EH (cell line): ENCODE results near the gene ZBTB44.
"Not testable (repeated sequence)": the region's sequence is repeated elsewhere in the genome, so short reads cannot be mapped to it uniquely, and the experiment has no call there.

Experiments used
- DNase-seq: peaks from one replicate; pipeline ENCODE4 v3.0.0-alpha.2; 2015; ENCODE audit warnings: low read depth

ZBTB44 gene

GRCh38 chr11:130313383-130314183 lies 1.1 kb downstream of the ZBTB44 start:
- DNase-seq: peak; percentile 9

- DNase-seq: no peak
Measured at GRCh38 chr11:130312046-130312445, 2.7 kb downstream of the ZBTB44 start.

- no peak for DNase-seq
Measured at GRCh38 chr11:130310622-130311021, 4.1 kb downstream of the ZBTB44 start.

GRCh38 chr11:130308886-130309285 lies 5.8 kb downstream of the ZBTB44 start:
- DNase-seq: no peak

GRCh38 chr11:130308059-130308458 lies 6.7 kb downstream of the ZBTB44 start:
- DNase-seq: no peak

- no peak for DNase-seq
Measured at GRCh38 chr11:130304651-130305050, 10.1 kb downstream of the ZBTB44 start.

GRCh38 chr11:130301002-130301401 lies 13.7 kb downstream of the ZBTB44 start:
- DNase-seq: no peak

- no peak for DNase-seq
Measured at GRCh38 chr11:130300567-130300966, 14.2 kb downstream of the ZBTB44 start.

- DNase-seq: no peak
Measured at GRCh38 chr11:130299978-130300377, 14.7 kb downstream of the ZBTB44 start.

- no peak for DNase-seq
Measured at GRCh38 chr11:130295657-130296056, 19.1 kb downstream of the ZBTB44 start.

- DNase-seq: no peak
Measured at GRCh38 chr11:130282111-130282510, 32.6 kb downstream of the ZBTB44 start.

- DNase-seq: not testable (repeated sequence)
Measured at GRCh38 chr11:130281341-130281740, 33.4 kb downstream of the ZBTB44 start.

- no peak for DNase-seq
Measured at GRCh38 chr11:130279989-130280388, 34.7 kb downstream of the ZBTB44 start.

- no peak for DNase-seq
Measured at GRCh38 chr11:130278745-130279144, 36.0 kb downstream of the ZBTB44 start.

- DNase-seq: no peak
Measured at GRCh38 chr11:130278151-130278550, 36.6 kb downstream of the ZBTB44 start.

GRCh38 chr11:130272336-130272735 lies 42.4 kb downstream of the ZBTB44 start:
- DNase-seq: peak; percentile 1

- peak; percentile 2 for DNase-seq
Measured at GRCh38 chr11:130269326-130269943, 45.3 kb downstream of the ZBTB44 start.

GRCh38 chr11:130263351-130263750 lies 51.4 kb downstream of the ZBTB44 start:
- DNase-seq: no peak

- no peak for DNase-seq
Measured at GRCh38 chr11:130262424-130262823, 52.3 kb downstream of the ZBTB44 start.

- DNase-seq: no peak
Measured at GRCh38 chr11:130261571-130261970, 53.1 kb downstream of the ZBTB44 start.

- DNase-seq: no peak
Measured at GRCh38 chr11:130260742-130261141, 54.0 kb downstream of the ZBTB44 start.

- DNase-seq: no peak
Measured at GRCh38 chr11:130260080-130260627, 54.6 kb downstream of the ZBTB44 start.

GRCh38 chr11:130251763-130252162 lies 63.0 kb downstream of the ZBTB44 start:
- DNase-seq: not testable (repeated sequence)
